ENCODE measurements around the gene TRDN.
"Not testable (repeated sequence)": the region's sequence is repeated elsewhere in the genome, so short reads cannot be mapped to it uniquely, and the experiment has no call there.

The TRDN gene

GRCh38 chr6:123306334-123306733 is 330.4 kb downstream of the TRDN start:
- DNase-seq: no peak

- DNase-seq: no peak
Observed at GRCh38 chr6:123295672-123296071, 341.1 kb downstream of the TRDN start.

DNA sequence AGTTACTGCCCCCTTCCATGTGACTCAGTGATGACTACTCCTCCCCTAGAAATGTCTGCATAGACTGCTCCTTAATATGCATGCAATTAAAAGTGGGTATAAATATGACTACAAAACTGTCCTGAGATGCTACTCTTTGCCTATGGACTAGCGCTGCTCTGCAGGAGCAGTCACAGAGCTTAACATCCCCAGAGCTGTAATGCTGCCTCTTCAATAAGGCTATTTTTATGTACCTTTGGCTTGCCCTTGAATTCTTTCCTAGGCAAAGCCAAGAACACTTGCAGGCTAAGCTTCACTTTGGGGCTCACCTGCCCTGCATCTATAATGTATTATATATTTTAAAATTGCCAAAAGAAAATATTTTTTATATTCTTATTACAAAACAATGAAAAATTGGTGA is 341.6 kb downstream of the TRDN start:
- no peak for DNase-seq

DNA sequence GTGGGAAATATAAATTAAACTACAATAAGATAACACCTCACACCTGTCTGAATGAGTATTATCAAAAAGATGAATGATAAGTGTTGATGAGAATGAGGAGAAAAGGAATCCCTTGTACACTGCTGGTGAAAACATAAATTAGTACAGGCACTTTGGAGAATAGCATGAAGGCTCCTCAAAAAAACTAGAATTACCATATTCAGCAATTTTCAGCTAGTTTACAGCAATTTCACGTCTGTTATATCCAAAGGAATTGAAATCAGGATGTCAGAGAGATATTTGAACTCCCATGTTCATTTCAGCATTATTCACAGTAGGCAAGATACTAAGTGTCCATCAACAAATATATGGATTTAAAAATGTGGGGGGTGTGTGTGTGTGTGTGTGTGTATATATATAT is 348.1 kb downstream of the TRDN start:
- no peak for DNase-seq

DNA sequence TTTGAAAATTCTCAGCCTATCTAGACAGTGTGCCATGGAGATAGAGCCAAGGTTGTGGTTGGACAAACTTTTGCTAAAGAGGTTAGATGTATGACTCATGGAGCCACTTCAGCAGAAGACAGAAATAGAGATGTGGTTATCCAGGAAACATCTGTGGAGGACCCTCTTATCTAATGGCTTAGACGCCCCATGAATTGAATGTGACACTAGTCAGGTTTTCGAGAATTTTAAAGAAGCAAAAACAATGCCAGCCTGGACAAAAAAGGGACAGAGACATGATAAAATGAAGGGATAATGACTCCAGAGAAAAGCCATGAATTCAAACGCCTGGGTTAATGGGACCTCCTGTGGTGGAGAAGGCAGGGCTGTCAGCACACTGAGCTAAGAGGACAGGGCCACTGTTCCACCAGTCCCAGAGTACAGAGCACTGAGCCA is 360.2 kb downstream of the TRDN start:
- DNase-seq: no peak

DNA sequence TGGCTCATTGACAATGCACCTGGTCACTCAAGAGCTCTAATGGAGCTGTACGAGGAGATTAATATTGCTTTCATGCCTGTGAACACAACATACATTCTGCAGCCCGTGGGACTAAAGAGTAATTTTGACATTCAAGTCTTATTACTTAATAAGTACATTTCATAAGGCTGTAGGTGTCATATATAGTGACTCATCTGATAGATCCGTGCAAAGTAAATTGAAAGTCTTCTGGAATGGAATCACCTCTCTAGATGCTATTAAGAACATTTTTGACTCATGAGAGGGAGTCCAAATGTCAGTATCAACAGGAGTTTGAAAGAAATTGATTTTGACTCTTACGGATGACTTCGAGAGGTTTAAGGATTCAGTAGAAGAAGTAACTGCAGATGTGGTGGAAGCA is 372.8 kb downstream of the TRDN start:
- no peak for DNase-seq

- no peak for DNase-seq
Observed at GRCh38 chr6:123240626-123241025, 396.1 kb downstream of the TRDN start.

DNA sequence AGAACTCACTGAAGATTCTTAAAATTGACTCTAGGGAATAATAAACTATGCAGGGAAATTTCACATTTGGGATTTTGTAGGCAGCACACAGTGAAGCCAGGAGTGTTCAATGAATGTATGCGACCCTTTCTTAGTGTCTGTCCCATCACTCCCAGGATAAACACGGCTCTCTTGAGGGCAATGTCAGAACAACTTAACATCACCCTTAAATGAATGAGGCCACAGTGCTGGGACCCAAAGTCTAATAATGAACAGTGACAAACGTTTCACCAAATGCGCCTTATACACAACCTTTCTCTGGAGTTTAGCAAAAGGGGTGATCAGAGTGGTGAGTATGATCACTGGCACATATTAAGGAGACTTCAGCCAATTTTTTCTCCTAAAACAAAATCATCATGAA is 403.4 kb downstream of the TRDN start:
- DNase-seq: no peak

GRCh38 chr6:123227789-123228188 is 409.0 kb downstream of the TRDN start:
- DNase-seq: not testable (repeated sequence)

DNA sequence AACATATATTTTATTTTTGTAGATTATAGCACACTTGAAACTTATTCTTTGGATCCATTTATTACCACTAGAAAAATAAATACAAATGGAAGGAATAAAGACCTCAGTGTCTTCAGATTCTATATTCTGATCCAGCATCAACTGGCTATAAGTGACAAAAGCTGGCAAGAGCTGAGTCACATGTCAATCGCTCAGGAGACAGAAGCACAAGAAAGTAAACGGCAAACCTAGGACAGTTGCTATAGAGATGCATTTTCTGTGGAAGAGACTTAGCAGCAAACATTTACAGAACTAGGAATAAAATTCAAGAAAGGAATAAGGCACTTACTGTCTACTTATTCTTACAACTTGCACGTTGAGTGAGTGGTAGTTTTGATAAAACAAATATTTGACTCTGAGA is 410.4 kb downstream of the TRDN start:
- no peak for DNase-seq

- no peak for DNase-seq
Observed at GRCh38 chr6:123224077-123224476, 412.7 kb downstream of the TRDN start.

GRCh38 chr6:123223461-123223860 is 413.3 kb downstream of the TRDN start:
- no peak for DNase-seq

- DNase-seq: no peak
Observed at GRCh38 chr6:123215211-123215610, 421.5 kb downstream of the TRDN start.

GRCh38 chr6:123214433-123214832 is 422.3 kb downstream of the TRDN start:
- DNase-seq: no peak

GRCh38 chr6:123213921-123214320 is 422.8 kb downstream of the TRDN start:
- no peak for DNase-seq

DNA sequence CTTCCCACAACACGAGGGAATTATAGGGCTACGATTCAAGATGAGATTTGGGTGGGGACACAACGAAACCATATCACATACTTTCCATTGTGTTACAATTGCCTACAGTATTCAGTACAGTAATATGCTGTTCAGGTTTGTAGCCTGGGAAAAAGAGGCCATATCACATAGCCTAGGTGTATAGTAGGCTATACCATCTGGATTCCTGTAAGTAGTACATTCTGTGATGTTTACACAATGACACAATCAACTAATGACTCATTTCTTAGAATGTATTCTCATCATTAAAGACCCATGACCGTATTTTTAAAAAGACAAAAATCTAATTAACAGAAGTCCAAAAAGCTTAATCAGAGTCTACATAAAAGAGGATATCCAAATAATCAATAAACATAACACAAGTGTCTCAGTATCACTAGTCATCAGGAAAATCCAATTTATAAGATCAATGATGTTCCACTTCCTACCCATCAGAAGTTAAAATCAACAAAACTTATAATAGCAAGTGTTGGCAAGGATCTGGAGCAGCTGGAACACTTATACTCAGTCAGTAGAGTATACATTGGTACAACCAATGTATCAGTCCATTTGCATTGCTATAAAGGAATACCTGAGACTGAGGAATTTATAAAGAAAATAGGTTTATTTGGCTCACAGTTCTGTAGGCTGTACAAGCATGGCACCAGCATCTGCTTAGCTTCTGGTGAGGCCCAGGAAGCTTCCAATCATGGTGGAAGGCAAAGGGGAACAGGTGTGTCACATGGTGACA is 424.8 kb downstream of the TRDN start:
- DNase-seq: no peak

DNA sequence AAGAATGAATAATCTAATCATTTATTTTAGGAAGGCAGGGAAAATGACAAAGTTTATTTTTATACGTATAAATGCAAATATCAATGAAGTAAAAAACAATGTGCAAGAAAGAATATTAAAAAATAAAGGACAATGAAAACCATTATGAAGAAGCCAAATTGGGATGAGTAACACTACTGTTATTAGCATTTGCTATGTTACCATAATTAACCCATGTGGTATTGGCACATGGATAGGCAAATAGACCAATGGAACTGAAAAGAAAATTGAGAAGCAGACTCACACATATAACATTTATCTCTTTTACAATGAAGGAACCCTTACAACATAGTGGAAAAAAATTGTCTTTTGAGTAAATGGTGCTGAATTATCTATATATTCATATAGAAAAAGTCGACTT is 426.1 kb downstream of the TRDN start:
- no peak for DNase-seq

- DNase-seq: no peak
Observed at GRCh38 chr6:123207967-123208510, 428.7 kb downstream of the TRDN start.

- DNase-seq: no peak
Observed at GRCh38 chr6:123203928-123204327, 432.8 kb downstream of the TRDN start.

GRCh38 chr6:123201869-123202372 is 434.8 kb downstream of the TRDN start:
- DNase-seq: no peak

- DNase-seq: no peak
Observed at GRCh38 chr6:123193298-123193697, 443.5 kb downstream of the TRDN start.

DNA sequence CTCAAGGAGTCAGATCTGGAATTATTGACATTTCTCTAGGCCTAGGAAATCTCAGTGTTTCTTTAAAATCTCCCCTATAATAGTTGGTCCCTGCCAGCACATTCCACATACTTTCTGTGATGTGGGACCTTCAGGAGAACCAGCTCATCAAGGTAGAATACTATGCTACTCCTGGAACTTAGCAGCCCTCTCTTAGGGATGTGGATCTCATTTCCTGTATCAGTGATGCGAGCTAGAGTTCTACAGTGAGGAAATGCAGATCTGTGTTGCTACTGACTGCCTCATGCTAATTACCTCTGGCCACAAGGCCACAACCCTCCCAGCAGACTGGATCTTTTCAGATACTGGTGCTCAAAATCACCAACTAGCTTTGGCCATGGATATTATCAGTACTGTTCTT is 446.9 kb downstream of the TRDN start:
- no peak for DNase-seq

DNA sequence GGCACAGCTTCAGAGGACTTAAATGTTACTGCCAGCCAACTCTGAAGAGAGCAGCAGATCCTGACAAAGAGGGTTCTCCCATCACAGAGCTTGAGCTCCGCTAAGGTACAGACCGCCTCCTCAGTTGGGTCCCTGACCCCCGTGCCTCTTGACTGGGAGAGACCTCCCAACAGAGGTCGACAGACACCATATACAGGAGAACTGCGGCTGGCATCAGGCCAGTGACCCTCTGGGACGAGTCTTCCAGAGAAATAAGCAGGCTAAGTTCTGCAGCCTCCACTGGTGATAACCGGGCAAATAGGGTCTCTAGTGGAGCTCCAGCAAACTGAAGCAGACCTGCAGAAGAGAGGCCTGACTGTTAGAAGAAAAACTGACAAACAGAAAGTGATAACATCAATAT is 453.8 kb downstream of the TRDN start:
- no peak for DNase-seq
